ENCODE data around the gene THSD7A.

The THSD7A gene

GRCh38 chr7:11331128-11332102 lies 500.6 kb downstream of the THSD7A start:
- DNase-seq (ENCODE audit: low read depth), result no peak

GRCh38 chr7:11330717-11331116 lies 501.3 kb downstream of the THSD7A start:
- DNase-seq (ENCODE audit: low read depth), result no peak

DNA sequence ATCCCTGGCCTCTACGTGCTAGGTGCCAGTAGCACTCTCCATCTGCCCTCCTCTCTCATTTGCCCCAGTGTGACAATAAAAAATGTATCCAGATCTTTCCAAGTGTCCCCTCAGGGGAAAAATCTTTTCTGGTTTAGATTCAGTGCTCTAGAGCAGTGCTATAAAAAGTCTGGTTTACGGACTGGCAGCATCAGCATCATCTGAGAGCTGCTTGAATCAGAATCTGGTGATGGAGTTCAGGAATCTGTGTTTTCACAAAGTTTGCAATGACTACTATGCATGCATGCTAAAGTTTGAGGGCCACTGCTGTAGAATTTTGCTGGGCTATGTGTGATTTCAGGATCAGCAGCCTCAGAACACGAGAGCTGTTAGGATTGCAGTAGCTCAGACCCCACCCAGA lies 501.8 kb downstream of the THSD7A start:
- no peak for DNase-seq (ENCODE audit: low read depth)

GRCh38 chr7:11329626-11330025 lies 502.4 kb downstream of the THSD7A start:
- DNase-seq (ENCODE audit: low read depth), result no peak

- DNase-seq (ENCODE audit: low read depth), result no peak
Measured at GRCh38 chr7:11328309-11328708, 503.7 kb downstream of the THSD7A start.

DNA sequence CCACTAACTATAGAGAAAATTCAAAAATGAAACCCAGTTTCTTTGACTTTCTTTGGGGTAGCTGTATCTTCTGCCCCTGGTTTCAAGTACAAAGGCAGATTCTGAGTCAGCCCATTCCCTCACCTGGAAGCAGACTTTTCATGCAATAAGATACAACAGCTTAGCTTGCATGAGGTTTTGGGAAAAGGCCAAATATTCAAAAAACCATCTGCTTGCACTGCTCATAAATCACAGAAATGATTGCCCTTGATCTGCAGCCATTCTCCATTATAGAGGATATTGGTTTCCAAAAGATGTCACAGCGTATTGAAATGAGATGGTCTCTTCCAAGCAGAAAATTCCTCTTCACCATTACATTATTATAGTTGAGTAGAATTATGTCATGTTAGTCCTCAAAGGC lies 504.4 kb downstream of the THSD7A start:
- no peak for DNase-seq (ENCODE audit: low read depth)
